GM12801 (cell line): ENCODE measurements around the gene OSBPL3.

Experiments
- CTCF ChIP-seq: IDR thresholded peaks from one replicate; pipeline ENCODE4 v1.5.1; 2011; ENCODE audit warnings: control low read depth; ENCODE audit not compliant: insufficient read length; ENCODE audit errors: extremely low read depth

Gene OSBPL3

DNA sequence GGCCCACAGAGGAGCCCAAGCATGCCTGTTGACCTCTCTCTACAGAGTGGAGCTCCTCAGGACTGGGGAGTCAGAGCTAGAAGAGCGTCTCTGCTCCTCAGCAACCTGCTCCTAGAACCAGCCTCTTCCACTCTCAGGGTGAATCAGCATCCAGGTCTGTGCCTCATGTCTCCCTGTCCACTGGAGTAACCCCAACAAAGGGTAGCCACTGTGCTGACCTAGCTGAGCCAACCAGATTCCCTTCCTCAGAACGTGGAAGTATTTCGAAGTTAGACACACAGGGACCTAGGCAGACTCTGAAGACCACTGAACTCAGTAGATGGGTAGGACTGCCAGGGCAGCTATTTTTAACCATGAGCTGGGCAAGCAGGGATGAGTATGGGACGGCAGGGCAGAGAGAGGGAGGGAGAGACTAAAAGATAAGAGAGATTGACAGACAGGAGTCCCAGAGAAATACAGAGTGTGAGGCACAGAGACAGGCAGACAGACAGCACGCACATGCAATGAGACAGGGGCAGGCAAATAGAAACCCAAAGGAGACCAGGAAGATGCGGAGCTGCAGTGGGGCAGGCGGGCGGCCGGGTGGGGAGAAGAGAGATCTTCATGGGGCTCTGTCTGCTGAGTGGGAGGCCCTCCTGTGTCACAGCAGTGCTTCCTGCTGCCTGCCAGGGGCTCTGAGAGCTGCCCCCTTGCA, 56.7 kb downstream of the OSBPL3 start:
- no peak for TF ChIP-seq CTCF

GRCh38 chr7:24922099-24922773, 57.7 kb downstream of the OSBPL3 start:
- no peak for TF ChIP-seq CTCF

GRCh38 chr7:24921362-24921679, 58.7 kb downstream of the OSBPL3 start:
- no peak for TF ChIP-seq CTCF

GRCh38 chr7:24920451-24921361, 59.3 kb downstream of the OSBPL3 start:
- TF ChIP-seq CTCF, result no peak

DNA sequence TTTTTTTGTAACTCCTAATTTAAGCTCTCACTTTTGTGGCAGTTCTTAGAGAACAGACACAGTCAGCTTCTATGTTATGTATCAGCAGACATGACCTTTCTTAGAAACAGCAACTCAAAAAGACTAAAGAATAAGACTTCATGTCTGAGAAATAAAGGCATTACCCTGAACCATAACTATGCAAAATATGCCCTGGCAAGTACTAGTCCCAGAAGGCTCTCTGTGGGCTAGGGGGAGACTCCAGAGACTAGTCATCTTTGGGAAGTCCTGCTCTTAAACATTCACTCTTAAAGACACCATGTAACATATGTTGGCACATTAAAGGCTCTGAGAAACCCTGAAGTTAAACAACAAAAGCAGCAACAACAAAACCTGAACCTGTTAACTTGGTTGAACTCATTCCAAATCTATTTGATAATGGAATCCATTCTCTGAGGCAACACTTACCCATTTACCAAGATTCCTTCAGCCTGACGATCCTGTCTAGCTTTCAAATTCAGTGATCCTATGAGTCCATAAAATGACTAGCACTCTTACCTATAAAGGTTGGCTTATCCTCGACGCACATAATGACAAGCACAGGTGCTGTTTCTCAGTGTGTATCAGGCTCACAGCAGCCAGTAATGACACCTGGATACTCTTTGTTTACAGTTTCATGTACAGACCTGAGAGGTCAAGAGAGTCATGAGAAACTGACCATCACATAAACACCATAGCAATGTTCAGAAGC, 62.3 kb downstream of the OSBPL3 start:
- TF ChIP-seq CTCF, result no peak

GRCh38 chr7:24916463-24917040, 63.4 kb downstream of the OSBPL3 start:
- TF ChIP-seq CTCF, result no peak
